MM.1S (cell line): Measurements from ENCODE around the gene ADAMTSL2.

ENCODE experiments used
- EZH2 ChIP-seq: fragments of 300-600 bp; sonication (generic); optimal IDR thresholded peaks from 2 replicates; pipeline ENCODE3; 2017; ENCODE audit warnings: low read depth, mild to moderate bottlenecking, antibody characterized with exemption, low read length, mixed read lengths
- TF ChIP-seq, protein P1 (sequence below): fragments of 300-600 bp; sonication (generic); IDR thresholded peaks from 2 replicates; pipeline ENCODE4 v1.5.1; 2016; ENCODE audit warnings: antibody characterized with exemption, low read length, mixed read lengths

DNA sequence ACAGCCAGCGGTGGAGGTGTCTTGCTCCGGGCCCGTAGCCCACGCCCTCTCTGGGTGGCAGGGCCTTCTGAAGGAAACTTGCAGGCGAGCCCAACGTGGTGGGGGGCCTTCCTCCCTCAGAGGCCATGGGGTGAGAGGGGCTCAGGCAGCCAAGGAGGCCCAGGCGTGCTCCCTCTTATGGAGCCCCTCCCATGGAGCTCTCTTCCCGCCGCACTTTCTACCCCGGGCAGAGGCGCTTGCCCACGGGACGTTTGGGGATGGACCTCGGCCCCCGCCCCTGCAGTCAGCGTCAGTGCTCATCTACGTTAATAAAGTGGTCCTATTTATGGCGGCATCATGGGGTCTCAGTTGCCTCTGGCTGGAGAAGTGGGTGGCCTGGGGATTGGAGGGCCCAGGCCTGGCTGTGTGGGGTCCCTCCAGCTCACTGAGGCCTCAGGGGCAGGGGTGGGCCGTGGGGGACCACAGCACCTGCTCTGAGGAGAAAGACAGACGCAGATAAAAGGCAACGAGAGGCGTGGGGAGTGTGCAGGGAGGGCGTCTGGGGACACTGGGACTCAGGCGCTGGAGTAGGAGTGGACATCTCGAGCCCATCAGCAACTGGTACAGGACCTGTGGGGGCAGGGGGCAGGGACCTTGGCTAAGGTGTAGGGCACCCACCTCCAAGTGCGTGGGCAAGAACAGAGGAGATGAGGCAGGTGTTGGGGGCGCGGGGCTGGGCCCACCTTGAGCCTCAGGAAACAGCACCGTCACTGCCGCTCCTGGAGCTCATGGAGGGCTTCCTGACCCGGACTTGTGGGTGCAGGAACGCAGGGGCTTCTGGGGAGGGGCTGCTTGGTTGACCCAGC lies 40.9 kb downstream of the ADAMTSL2 start:
- TF ChIP-seq, protein P1, sequence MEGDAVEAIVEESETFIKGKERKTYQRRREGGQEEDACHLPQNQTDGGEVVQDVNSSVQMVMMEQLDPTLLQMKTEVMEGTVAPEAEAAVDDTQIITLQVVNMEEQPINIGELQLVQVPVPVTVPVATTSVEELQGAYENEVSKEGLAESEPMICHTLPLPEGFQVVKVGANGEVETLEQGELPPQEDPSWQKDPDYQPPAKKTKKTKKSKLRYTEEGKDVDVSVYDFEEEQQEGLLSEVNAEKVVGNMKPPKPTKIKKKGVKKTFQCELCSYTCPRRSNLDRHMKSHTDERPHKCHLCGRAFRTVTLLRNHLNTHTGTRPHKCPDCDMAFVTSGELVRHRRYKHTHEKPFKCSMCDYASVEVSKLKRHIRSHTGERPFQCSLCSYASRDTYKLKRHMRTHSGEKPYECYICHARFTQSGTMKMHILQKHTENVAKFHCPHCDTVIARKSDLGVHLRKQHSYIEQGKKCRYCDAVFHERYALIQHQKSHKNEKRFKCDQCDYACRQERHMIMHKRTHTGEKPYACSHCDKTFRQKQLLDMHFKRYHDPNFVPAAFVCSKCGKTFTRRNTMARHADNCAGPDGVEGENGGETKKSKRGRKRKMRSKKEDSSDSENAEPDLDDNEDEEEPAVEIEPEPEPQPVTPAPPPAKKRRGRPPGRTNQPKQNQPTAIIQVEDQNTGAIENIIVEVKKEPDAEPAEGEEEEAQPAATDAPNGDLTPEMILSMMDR: no peak
- no peak for TF ChIP-seq EZH2
